Measurements from ENCODE around the gene B4GALNT3.

Gene B4GALNT3

GRCh38 chr12:593396-594270 lies 133.9 kb downstream of the B4GALNT3 start:
- no peak for DNase-seq (ENCODE audit: low spot score)

- no peak for DNase-seq (ENCODE audit: low spot score)
These were observed 138.3 kb downstream of the B4GALNT3 start for GRCh38 chr12:597926-598568.

- no peak for DNase-seq (ENCODE audit: low spot score)
These were observed 140.0 kb downstream of the B4GALNT3 start for GRCh38 chr12:599756-600155.

- DNase-seq (ENCODE audit: low spot score): no peak
These were observed 142.4 kb downstream of the B4GALNT3 start for GRCh38 chr12:601976-602699.

- no peak for DNase-seq (ENCODE audit: low spot score)
These were observed 142.9 kb downstream of the B4GALNT3 start for GRCh38 chr12:602700-603068.

- DNase-seq (ENCODE audit: low spot score): no peak
These were observed 145.2 kb downstream of the B4GALNT3 start for GRCh38 chr12:604956-605355.

- DNase-seq (ENCODE audit: low spot score): no peak
These were observed 147.8 kb downstream of the B4GALNT3 start for GRCh38 chr12:607541-608001.

- no peak for DNase-seq (ENCODE audit: low spot score)
These were observed 148.7 kb downstream of the B4GALNT3 start for GRCh38 chr12:608413-608812.

GRCh38 chr12:608921-609320 lies 149.2 kb downstream of the B4GALNT3 start:
- DNase-seq (ENCODE audit: low spot score): no peak

GRCh38 chr12:611721-612120 lies 152.0 kb downstream of the B4GALNT3 start:
- DNase-seq (ENCODE audit: low spot score): no peak

- DNase-seq (ENCODE audit: low spot score): no peak
These were observed 152.6 kb downstream of the B4GALNT3 start for GRCh38 chr12:612293-612692.

GRCh38 chr12:612886-613285 lies 153.1 kb downstream of the B4GALNT3 start:
- DNase-seq (ENCODE audit: low spot score): no peak

All from LoVo (cell line).